Cortex of kidney (tissue), 1 donor: ENCODE measurements around the gene CCDC7.
"Not testable (repeated sequence)": the region's sequence is repeated elsewhere in the genome, so short reads cannot be mapped to it uniquely, and the experiment has no call there.

Source experiments
- DNase-seq: peaks from one replicate; lab custom pipeline; 2025; lab: John Stamatoyannopoulos, UW

Gene CCDC7

GRCh38 chr10:32454148-32454547 is 8.2 kb downstream of the CCDC7 start:
- DNase-seq: no peak

DNA sequence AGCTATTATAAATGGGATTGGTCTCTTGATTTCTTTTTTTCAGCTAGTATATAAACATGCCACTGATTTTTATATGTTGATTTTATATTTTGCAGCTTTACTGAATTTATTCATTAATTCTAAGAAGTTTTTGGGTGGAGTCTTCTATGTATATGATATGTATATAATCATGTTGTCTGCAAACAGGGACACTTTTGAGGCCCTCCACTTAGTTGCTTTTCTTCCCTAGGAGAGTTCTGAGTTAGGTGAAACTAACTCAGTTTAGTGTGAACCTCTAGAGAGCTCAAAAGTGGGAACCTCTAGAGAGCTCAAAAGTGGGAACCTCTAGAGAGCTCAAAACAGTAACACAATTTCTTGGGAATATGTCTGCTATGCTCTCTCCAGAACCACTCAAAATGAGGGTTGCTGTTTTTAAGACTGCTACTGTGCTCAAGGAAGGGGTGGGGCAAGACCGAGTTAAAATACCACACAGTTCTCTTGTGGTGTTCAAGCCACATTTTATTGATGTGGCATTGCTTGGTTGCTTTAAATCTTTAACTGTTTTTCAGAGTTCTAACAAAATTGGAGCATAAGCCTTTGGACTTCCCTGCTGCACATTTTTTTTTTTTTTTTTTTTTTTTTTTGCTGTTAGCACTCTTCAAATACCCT is 13.2 kb downstream of the CCDC7 start:
- DNase-seq: no peak

GRCh38 chr10:32461203-32461602 is 15.3 kb downstream of the CCDC7 start:
- DNase-seq: no peak

GRCh38 chr10:32471232-32471631 is 25.3 kb downstream of the CCDC7 start:
- no peak for DNase-seq

GRCh38 chr10:32477499-32477898 is 31.6 kb downstream of the CCDC7 start:
- no peak for DNase-seq

DNA sequence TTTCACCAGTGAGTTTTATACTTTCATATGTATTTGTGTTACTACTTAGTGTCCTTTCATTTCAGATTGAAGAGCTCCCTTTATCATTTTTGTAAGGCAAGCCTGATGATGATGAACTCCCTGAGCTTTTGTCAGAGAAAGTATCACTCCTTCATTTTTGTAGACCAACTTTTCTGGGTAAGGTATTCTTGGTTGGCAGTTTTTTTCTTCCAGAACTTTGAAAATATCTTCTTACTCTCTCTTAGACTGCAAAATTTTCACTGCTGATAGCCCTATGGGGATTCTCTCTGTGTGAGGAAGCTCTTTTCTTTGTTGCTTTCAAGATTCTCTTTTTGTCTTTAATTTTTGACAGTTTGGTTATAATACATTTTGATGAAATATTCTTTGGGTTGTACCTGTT is 35.7 kb downstream of the CCDC7 start:
- no peak for DNase-seq

DNA sequence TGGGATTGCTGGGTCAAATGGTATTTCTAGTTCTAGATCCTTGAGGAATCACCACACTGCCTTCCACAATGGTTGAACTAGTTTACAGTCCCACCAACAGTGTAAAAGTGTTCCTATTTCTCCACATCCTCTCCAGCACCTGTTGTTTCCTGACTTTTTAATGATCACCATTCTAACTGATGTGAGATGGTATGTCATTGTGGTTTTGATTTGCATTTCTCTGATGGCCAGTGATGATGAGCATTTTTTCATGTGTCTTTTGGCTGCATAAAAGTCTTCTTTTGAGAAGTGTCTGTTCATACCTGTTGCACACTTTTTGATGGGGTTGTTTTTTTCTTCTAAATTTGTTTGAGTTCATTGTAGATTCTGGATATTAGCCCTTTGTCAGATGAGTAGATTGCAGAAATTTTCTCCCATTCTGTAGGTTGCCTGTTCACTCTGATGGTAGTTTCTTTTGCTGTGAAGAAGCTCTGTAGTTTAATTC is 37.1 kb downstream of the CCDC7 start:
- DNase-seq: not testable (repeated sequence)

GRCh38 chr10:32488038-32488437 is 42.1 kb downstream of the CCDC7 start:
- not testable (repeated sequence) for DNase-seq

- no peak for DNase-seq
Measured at GRCh38 chr10:32489158-32489557, 43.2 kb downstream of the CCDC7 start.

DNA sequence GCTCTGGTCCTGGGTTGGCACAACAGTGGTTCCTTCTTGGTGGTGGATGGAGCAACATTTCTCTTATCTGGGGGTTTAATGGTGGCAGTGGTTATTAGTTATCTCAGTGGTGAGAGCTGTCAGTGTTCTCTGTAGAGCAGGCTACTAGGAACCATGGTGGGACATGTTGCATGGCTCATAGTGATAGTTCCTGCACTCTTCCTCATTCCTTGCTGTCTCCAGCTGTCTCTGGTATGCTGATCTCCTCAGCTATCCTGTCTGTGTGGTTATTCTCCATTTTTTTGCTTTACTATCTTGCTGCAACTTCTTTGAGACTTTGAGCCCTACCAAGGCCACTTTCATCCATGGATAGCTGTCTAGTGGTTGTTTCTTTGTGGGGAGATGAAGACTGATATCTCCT is 44.0 kb downstream of the CCDC7 start:
- no peak for DNase-seq

- DNase-seq: not testable (repeated sequence)
Measured at GRCh38 chr10:32494562-32494961, 48.6 kb downstream of the CCDC7 start.

DNA sequence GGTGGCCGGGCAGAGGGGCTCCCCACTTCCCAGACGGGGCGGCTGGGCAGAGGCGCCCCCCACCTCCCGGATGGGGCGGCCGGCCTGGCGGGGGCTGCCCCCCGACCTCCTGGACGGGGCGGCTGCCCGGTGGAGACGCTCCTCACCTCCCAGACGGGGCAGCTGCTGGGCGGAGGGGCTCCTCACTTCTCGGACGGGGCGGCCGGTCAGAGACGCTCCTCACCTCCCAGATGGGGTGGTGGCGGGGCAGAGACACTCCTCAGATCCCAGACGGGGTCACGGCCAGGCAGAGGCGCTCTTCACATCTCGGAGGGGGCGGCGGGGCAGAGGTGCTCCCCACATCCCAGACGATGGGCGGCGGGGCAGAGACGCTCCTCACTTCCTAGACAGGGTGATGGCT is 54.2 kb downstream of the CCDC7 start:
- not testable (repeated sequence) for DNase-seq

- no peak for DNase-seq
Measured at GRCh38 chr10:32501906-32502305, 56.0 kb downstream of the CCDC7 start.

GRCh38 chr10:32505762-32506420 is 60.0 kb downstream of the CCDC7 start:
- not testable (repeated sequence) for DNase-seq

GRCh38 chr10:32511599-32511998 is 65.7 kb downstream of the CCDC7 start:
- no peak for DNase-seq

- DNase-seq: no peak
Measured at GRCh38 chr10:32516567-32517495, 70.9 kb downstream of the CCDC7 start.

DNA sequence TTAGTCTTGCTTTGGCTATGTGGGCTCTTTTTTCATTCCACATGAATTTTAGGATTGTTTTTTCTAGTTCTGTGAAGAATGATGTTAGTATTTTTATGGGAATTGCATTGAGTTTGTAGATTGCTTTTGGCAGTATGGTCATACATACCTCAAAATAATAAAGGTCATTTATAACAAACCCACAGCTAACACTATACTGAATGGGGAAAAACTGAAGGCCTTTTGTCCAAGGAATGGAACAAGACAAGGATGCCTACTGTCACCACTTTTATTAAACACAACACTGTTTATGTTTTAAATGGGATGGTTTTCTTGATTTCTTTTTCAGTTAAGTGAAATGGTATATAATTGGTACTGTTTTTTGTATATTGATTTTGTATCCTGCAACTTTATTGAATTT is 84.3 kb downstream of the CCDC7 start:
- DNase-seq: no peak

DNA sequence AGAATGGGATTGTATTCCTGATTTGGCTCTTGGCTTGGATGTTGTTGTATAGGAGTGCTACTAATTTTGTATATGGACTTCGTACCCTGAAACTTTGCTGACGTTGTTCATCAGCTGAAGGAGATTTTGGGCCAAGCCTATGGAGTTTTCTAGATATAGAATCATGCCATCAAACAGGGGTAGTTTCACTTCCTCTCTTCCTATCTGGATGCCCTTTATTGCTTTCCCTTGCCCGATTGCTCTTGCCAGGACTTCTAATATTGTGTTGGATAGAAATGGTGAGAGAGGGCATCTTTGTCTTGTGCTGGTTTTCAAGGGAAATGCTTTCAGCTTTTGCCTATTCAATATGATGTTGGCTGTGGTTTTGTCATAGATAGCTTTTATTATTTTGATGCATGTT is 92.3 kb downstream of the CCDC7 start:
- no peak for DNase-seq

DNA sequence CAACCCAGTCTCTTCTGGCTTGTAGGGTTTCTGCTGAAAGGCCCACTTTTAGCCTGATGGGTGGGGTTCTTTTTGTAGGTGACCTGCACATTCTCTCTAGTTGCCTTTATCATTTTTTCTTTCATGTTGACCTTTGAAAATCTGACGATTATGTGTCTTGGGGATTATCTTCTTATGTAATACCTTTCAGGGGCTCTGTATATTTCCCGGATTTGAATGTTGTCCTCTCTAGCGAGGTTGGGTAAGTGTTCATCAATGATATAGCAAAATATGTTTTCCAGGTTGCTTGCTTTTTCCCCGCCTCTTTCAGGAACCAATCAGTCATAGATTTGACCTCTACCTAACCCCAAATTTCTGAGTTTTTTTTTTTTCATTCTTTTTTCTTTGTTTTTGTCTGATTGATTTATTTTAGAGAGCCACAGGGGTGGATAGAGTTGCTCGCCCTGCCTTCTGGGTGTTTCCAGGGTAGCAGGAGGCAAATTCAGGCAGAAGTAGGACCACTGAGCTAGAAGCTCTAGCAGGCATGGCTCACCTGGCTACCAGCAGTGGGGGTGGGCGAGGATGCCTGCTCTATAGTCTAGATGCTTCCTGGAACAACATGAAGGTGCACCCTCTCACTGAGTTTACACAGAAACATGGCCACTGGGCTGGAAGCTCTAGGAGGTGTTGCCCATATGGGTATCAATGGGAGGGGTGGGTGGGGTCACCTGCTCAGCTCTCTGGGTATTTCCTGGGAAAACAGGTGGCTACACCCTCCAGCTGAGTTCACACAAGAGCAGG is 94.9 kb downstream of the CCDC7 start:
- DNase-seq: no peak

DNA sequence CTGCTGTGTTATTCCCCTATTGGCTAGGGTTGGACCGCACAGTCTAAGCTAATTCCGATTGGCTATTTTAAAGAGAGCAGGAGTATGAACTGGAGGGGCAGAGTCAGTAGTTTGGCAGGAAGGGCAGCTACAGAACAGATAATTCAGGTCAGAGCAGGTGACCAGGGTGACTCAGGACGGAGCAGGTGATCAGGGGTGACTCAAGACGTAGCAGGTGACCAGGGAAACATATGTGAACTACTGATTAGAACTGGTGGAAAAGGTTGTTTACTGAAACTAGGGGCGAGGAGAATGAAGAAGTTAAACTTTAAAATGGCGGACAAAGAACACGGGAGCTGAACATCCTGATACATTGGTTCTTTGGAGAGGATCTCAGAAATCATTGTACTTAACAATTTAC is 102.3 kb downstream of the CCDC7 start:
- DNase-seq: no peak

- no peak for DNase-seq
Measured at GRCh38 chr10:32556783-32557395, 110.9 kb downstream of the CCDC7 start.
